Aorta (tissue), 5 donors: ENCODE results near the gene IRS4. TPM values are rescaled to one million over a fixed set of nuclear protein-coding genes. Genes with fewer than 3 reads are reported as not detected.

ENCODE experiments used
- ATAC-seq: fragments of 200-7000 bp; cut with Tn5 transposase; one replicate; pipeline ENCODE4 v1.9.1; 2022; ENCODE audit warnings: moderate library complexity; ENCODE audit not compliant: low FRiP score
- DNase-seq, 2 donors: peaks; one replicate each; pipeline ENCODE4 v3.0.0-alpha.2; 2020
- H3K27ac ChIP-seq, 2 donors: one replicate each; pipeline ENCODE4 v1.5.1; 2013; ENCODE audit warnings: low read length in 2 of 2, mild to moderate bottlenecking in 2 of 2, moderate library complexity in 2 of 2, control low read depth in 1 of 2, inconsistent platforms in 1 of 2, low read depth in 1 of 2
- H3K27me3 ChIP-seq, 2 donors: one replicate each; pipeline ENCODE4 v1.6.1; 2013; ENCODE audit warnings: control low read depth in 1 of 2, low read length in 1 of 2, mild to moderate bottlenecking in 1 of 2, moderate library complexity in 1 of 2; ENCODE audit not compliant: insufficient read depth in 2 of 2, control insufficient read depth in 1 of 2
- H3K36me3 ChIP-seq, 2 donors: one replicate each; pipeline ENCODE4 v1.6.1; 2013; ENCODE audit warnings: control low read depth in 1 of 2, low read length in 1 of 2, mild to moderate bottlenecking in 1 of 2; ENCODE audit not compliant: insufficient read depth in 2 of 2, control insufficient read depth in 1 of 2
- H3K4me1 ChIP-seq, 2 donors: one replicate each; pipeline ENCODE4 v1.6.1; 2013; ENCODE audit warnings: low read length in 2 of 2, control low read depth in 1 of 2, mild to moderate bottlenecking in 1 of 2, moderate library complexity in 1 of 2; ENCODE audit not compliant: insufficient read depth in 2 of 2, control insufficient read depth in 1 of 2
- H3K4me3 ChIP-seq, 2 donors: one replicate each; pipeline ENCODE4 v1.5.1; 2013; ENCODE audit warnings: low read length in 2 of 2, control low read depth in 1 of 2, mild to moderate bottlenecking in 1 of 2
- H3K9me3 ChIP-seq: one replicate; pipeline ENCODE4 v1.6.1; 2013; ENCODE audit warnings: mild to moderate bottlenecking, low read length; ENCODE audit not compliant: control insufficient read depth
- WGBS, 2 donors: extraction: QIAGEN DNeasy Blood & Tissue Kit; methylation state at CpG; one replicate each; pipeline ENCODE4 v1.1.7; 2013; 5-methylcytosine and 5-hydroxymethylcytosine counted together
- intact Hi-C, 2 donors: fragments of 100-400 bp; cut with DNase I; formaldehyde crosslinking; loops; one replicate each; pipeline versions ENCODE4 v1.14.2 to v1.15.0; 2022
- long read RNA-seq, 2 donors: library from polyadenylated mRNA; unstranded; transcript quantifications; one replicate each; pipeline ENCODE4 v2.0.0, GENCODE V29; 2020 to 2021
- polyA plus RNA-seq, 2 donors: library from polyadenylated mRNA; stranded (reverse); fragments of 200-250 nt; gene quantifications; one replicate each; pipeline ENCODE4 v1.2.3, GENCODE V29; 2013
- total RNA-seq, 2 donors: library from RNA; stranded (reverse); fragmentation: NEBNext Ultra II Directional; extraction: Animal tissue kit (Norgen Biotek cat#: 25700); gene quantifications; one replicate each; pipeline ENCODE4 v1.2.1, GENCODE V29; 2021
- donor health status: healthy with polysubstance abuse.
- donor health status: Bipolar disorder and iron deficiency.
- donor health status: DM: no; HTN: no; CAD: no.
- donor health status: DM: no; HTN: no; CAD: no.
- donor health status: DM: yes; HTN: yes; CAD: no.

Gene IRS4
- total RNA-seq = not detected
- polyA plus RNA-seq = not detected
- long read RNA-seq, donor 1 = 0 reads
- long read RNA-seq, donor 2 = 0 reads

DNA sequence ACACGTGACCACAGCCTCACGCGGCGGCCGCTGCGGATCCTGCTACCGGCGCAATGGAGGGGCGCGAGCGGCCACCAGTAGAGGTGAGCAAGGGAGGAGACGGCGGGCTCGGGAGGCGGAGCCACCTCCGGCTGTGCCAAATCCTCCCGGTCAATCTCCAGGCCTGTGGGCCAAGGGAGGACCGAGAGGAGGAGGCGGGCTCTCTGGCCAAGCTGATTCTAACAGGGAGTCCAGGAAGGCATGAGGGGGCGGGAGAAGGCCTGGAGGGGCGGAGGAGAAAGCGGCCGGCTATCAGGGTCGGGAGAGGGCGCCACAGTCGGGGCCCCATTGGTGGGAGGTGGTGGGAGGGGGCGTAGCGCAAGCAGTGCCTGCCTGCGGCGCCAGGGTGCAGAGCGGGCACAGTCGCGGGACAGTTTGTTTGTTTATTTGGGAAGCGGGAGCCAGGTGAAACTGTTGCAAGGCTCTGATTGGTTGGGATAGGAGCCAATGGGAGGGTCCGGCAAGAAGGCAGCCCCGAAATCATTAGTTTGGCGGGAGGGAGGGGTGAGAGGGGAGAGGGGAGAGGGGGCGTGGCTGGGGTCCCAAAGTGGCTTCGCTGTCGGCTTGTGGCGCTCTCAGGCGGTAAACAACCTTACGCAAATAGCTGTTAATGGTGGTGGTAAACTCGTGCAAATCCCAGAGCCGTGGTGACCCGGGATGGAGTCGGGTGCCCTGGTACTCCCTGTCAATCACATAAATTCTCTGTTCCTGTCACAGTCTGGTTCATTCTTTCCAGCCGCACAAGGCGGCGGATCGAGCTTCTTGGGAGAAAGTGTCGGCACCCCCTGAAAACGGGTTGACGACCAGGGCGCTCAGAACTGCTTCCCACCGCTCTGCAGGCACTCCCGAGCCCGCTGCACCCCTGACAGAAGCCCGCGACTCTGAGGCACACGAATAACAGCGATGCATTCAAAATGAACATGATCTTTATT is at the start of gene IRS4:
Gene IRS4 (minus strand): TSS at position 55 of the 971 bp plus-strand sequence.
- intact Hi-C loops = no loop called here
- no peak within 1 kb of the TSS for H3K27ac ChIP-seq
- 2 to 22% methylated on average over 60 to 62 of the region's 62 CpGs for WGBS, 2 donors
- DNase-seq (peak in 1 of 2 donors; percentile 72), ATAC-seq (peak; percentile 44)
- H3K9me3 ChIP-seq = no peaks in the 10 kb centered on the region
- H3K4me3 ChIP-seq = peak within 1 kb of the TSS; percentile 23 to 27
- no peaks in the 10 kb centered on the region for H3K4me1 ChIP-seq
- no peaks in the 10 kb centered on the region for H3K36me3 ChIP-seq
- no peaks in the 10 kb centered on the region for H3K27me3 ChIP-seq

DNA sequence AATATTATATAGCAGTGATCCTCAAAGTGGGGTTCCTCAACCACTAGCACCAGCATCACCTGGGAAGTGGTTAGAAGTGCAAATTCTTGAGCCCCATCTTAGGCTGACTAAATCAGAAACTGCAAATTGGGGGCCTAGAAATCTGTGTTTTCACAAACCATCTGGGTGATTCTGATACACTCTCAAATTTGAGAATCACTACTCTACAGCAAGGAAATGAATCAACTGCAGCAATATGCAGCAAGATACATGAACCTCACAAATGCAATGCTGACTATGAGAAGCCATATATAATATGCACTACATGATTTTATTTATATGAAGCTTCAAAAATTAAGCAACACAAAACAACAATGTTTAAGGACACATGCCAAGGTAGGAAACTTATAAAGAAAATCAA is 36.2 kb upstream of the IRS4 start:
- H3K4me3 ChIP-seq = no peak overlapping the region
- H3K4me1 ChIP-seq = no peaks in the 10 kb centered on the region
- no peaks in the 10 kb centered on the region for H3K36me3 ChIP-seq
- no peaks in the 10 kb centered on the region for H3K9me3 ChIP-seq
- intact Hi-C loops = no loop called here
- H3K27ac ChIP-seq = no peak overlapping the region
- DNase-seq = no peak
- ATAC-seq = no peak
- H3K27me3 ChIP-seq = no peaks in the 10 kb centered on the region

DNA sequence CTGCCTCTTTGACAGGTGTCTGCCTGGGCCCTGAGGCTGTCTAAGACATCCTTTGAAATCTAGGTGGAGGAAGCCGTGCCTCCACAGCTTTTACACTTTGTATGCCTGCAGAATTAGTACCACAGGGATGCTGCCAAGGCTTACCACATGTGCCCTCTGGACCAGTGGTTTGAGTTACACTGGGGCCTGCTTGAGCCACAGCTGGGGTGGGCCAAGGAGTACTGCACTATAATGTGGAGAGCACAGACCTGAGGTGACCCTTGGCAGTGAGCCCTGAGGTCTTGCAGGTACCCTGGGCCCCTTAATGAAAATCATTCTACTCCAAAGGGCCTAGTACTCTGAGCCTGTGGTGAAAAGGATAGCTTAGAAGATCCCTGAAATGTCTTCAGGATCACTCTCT is 27.2 kb upstream of the IRS4 start:
- no peaks in the 10 kb centered on the region for H3K4me1 ChIP-seq
- no peak overlapping the region for H3K27ac ChIP-seq
- ATAC-seq (peak; percentile 48), DNase-seq (no peak)
- no peaks in the 10 kb centered on the region for H3K9me3 ChIP-seq
- 57 to 65% methylated on average over 1 of the region's 1 CpG for WGBS, 2 donors
- H3K4me3 ChIP-seq = no peak overlapping the region
- H3K27me3 ChIP-seq = no peaks in the 10 kb centered on the region
- no peaks in the 10 kb centered on the region for H3K36me3 ChIP-seq
- intact Hi-C loops = no loop called here

DNA sequence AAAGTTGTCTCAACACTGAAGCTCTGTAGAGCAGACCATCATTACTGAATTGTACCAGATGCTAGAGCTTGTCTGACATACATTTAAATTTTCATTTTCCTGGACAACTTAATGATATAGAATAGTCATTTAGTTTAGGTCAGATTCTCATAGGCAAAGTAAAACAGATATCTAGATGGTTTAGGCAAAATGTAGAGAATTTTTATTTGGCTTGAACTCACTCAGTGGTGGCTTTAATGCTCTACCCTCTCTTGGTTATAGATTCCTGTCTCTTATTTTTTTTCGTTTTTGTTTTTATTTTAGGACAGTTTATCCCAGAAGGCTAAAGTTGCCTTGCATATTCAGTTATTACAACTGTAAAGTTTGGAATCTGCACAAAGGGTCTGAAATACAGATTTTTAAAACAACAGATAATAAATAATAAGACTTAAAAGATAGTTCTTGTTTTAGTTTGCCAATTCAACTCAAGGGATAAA is 4.0 kb upstream of the IRS4 start:
- Histone ChIP-seq H3K27ac (no peak overlapping the region), H3K27me3 (no peaks in the 10 kb centered on the region), H3K4me3 (no peak overlapping the region), H3K36me3 (no peaks in the 10 kb centered on the region), H3K4me1 (no peaks in the 10 kb centered on the region), H3K9me3 (no peaks in the 10 kb centered on the region)
- ATAC-seq (no peak), DNase-seq (no peak)
- intact Hi-C loops = no loop called here
- 32 to 64% methylated on average over 1 of the region's 1 CpG for WGBS, 2 donors

DNA sequence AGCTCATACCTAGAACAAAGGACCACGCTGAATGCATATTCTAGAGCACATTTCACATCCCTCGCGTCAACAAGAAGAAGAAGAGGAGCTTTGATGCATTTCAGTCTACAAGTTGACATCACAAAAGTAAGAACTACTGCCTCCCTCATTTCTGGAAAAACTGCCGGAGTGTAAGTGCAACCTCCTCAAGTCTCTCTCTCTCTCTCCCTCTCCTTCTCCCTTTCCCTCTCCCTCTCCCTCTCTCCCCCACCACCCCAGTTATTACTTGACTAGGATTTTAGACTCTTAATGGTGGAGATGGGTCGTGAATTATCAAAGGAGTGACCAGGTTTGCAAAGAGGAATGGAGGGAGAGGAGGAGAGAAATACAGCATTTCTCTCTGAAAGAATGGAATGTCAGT is 1.4 kb upstream of the IRS4 start:
- DNase-seq = no peak
- no peaks in the 10 kb centered on the region for H3K4me1 ChIP-seq
- no peaks in the 10 kb centered on the region for H3K27me3 ChIP-seq
- no peak overlapping the region for H3K27ac ChIP-seq
- no peaks in the 10 kb centered on the region for H3K36me3 ChIP-seq
- no peak for ATAC-seq
- H3K9me3 ChIP-seq = no peaks in the 10 kb centered on the region
- intact Hi-C loops = no loop called here
- H3K4me3 ChIP-seq = no peak overlapping the region
- 32 to 41% methylated on average over 5 of the region's 5 CpGs for WGBS, 2 donors

DNA sequence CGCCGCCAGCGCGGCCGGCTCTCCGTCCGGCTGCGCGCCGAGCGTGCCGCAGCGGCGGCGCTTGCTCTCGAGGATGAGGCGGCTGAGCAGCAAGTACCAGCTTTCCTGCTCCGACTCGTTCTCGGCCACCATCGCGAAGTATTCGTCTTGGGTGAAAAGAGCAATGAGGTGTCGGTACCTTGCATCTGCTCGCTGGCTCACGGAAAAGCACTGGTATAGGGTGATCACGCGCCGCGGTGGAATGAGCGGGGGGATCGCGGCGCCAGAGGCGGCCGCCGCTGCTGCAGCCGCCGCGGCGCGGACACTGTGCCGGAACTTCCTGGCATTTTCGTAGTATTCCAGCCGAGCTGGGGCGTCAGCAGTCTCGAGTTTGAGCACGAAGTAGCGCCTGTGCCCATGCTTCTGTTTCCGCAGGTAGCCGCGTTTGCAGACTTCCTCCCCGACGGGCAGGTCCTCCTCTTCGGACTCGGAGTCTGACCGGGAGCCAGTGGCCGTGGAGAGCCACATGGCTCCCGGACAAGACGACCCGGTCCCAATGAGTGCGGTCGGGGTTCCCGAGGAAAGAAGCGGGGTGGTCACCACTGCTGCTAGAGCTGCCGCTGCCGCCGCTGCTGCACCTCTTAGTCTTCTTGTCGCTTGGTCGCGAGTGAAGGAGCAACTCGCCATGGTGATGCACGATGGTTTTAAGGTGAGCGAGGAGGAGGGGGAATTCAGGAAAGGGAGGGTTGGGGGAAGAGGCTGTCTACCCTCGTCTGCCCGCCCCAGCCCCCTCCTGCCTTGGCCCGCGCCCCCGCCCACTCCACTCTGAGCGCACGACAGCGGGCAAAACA is 469 bp downstream of the IRS4 start:
- H3K27me3 ChIP-seq = no peaks in the 10 kb centered on the region
- 1 to 33% methylated on average over 81 to 82 of the region's 82 CpGs for WGBS, 2 donors
- H3K36me3 ChIP-seq = no peaks in the 10 kb centered on the region
- peak in 1 of 2 donors; percentile 68 for DNase-seq
- no peaks in the 10 kb centered on the region for H3K9me3 ChIP-seq
- ATAC-seq = peak; percentile 51
- no peak overlapping the region for H3K27ac ChIP-seq
- intact Hi-C loops = no loop called here
- H3K4me1 ChIP-seq = no peaks in the 10 kb centered on the region
- H3K4me3 ChIP-seq = peak overlapping the region; percentile 23 to 27

DNA sequence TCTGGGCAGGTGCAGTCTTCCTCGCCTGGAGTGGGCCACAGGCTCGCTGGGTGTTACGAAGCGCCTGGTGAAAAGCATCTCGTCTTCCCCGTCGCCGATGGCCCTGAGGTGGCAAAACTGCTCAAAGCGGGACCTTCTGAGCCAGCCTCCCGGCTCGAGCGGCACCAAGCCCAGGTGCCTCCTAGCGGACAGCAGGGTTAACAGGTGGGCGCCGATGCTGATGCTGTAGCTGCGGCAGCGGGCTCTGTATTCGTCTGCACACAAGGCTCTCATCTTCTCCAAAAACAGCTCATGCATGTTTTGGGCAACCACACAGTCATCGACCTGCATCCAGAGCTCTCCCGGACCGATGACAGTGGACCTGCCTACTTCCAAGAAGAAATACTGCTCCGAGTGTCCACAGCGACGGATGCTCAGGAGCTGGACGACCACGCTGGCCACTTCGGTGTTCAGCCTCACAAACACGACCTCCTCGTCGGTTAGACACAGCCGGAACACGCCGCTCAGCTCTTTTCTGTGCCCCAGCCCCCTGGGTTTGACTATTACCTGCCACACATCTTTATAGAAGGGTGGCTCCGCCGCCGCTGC is 1.2 kb downstream of the IRS4 start:
- Histone ChIP-seq H3K4me3 (peak overlapping the region in 1 of 2 donors; percentile 23), H3K36me3 (no peaks in the 10 kb centered on the region), H3K4me1 (no peaks in the 10 kb centered on the region), H3K27me3 (no peaks in the 10 kb centered on the region), H3K27ac (no peak overlapping the region), H3K9me3 (no peaks in the 10 kb centered on the region)
- no peak for DNase-seq
- 5 to 26% methylated on average over 36 of the region's 36 CpGs for WGBS, 2 donors
- ATAC-seq = no peak
- intact Hi-C loops = no loop called here

DNA sequence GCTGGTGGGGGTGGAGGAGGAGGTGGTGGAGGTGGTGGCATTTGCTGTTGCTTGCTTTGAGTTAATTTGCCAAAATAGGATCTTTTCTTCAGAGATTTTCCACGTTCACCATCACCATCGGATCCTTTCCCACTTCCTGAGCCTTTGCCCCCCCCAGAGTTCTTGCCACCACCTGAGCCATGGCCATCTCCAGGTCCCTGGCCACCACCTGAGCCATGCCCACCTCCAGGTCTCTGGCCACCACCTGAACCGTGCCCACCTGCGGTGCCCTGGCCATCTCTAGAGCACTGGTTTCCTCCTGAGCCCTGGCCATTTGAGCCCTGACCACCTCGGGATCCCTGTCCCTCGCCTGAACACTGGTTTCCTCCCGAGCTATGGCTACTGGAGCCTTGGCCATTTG is 1.9 kb downstream of the IRS4 start:
- Histone ChIP-seq H3K27me3 (no peaks in the 10 kb centered on the region), H3K9me3 (no peaks in the 10 kb centered on the region), H3K4me1 (no peaks in the 10 kb centered on the region), H3K36me3 (no peaks in the 10 kb centered on the region), H3K4me3 (no peak overlapping the region), H3K27ac (no peak overlapping the region)
- no peak for ATAC-seq
- no peak for DNase-seq
- WGBS, 2 donors = 61 to 69% methylated on average over 7 of the region's 7 CpGs
- intact Hi-C loops = no loop called here
